GM18526 (cell line): Measurements from ENCODE around the gene ARHGAP11A.
A peak's percentile ranks its signal among the peaks of the same experiment; 100 is the strongest.
"Not testable (repeated sequence)": the region's sequence is repeated elsewhere in the genome, so short reads cannot be mapped to it uniquely, and the experiment has no call there.

ENCODE experiments used
- POLR2A ChIP-seq: IDR thresholded peaks from 3 replicates; pipeline ENCODE4 v1.6.1; 2011; ENCODE audit not compliant: insufficient read length; ENCODE audit errors: extremely low read depth

ARHGAP11A gene

GRCh38 chr15:32615051-32615870, at the start of gene ARHGAP11A:
TSS of gene ARHGAP11A (plus strand) at chr15:32615504. CDS start at chr15:32616212, 708 bp downstream.
- TF ChIP-seq POLR2A = peak; percentile 26

GRCh38 chr15:32593151-32593550, 22.2 kb upstream of the ARHGAP11A start, which contains the start of gene GOLGA8N:
TSS of gene GOLGA8N (plus strand) at chr15:32593456.
- not testable (repeated sequence) for TF ChIP-seq POLR2A

- no peak for TF ChIP-seq POLR2A
These were observed 21.1 kb downstream of the ARHGAP11A start for GRCh38 chr15:32636410-32636809.

- TF ChIP-seq POLR2A = no peak
These were observed 21.7 kb downstream of the ARHGAP11A start for GRCh38 chr15:32636908-32637567.

GRCh38 chr15:32637704-32638103, 22.4 kb downstream of the ARHGAP11A start:
- no peak for TF ChIP-seq POLR2A

- no peak for TF ChIP-seq POLR2A
These were observed 26.3 kb downstream of the ARHGAP11A start, which contains the start of gene SCG5 for GRCh38 chr15:32641517-32642059. TSS of gene SCG5 (plus strand) at chr15:32641710. CDS start at chr15:32643593, 1,883 bp downstream.

GRCh38 chr15:32642667-32643435, 27.5 kb downstream of the ARHGAP11A start:
- TF ChIP-seq POLR2A = no peak

GRCh38 chr15:32643907-32644445, 28.7 kb downstream of the ARHGAP11A start:
- no peak for TF ChIP-seq POLR2A

- TF ChIP-seq POLR2A = no peak
These were observed 31.0 kb downstream of the ARHGAP11A start for GRCh38 chr15:32646291-32646690.

- TF ChIP-seq POLR2A = no peak
These were observed 34.0 kb downstream of the ARHGAP11A start for GRCh38 chr15:32649342-32649741.

- no peak for TF ChIP-seq POLR2A
These were observed 36.0 kb downstream of the ARHGAP11A start for GRCh38 chr15:32651229-32651837.

GRCh38 chr15:32652178-32652577, 36.9 kb downstream of the ARHGAP11A start:
- TF ChIP-seq POLR2A = no peak

GRCh38 chr15:32656091-32656490, 40.8 kb downstream of the ARHGAP11A start:
- no peak for TF ChIP-seq POLR2A

- no peak for TF ChIP-seq POLR2A
These were observed 41.2 kb downstream of the ARHGAP11A start for GRCh38 chr15:32656496-32656895.
